Measurements from ENCODE around the gene ATP8B4.

Gene ATP8B4

GRCh38 chr15:49888323-49888693 lies 230.7 kb downstream of the ATP8B4 start:
- DNase-seq = no peak

GRCh38 chr15:49887659-49888322 lies 231.2 kb downstream of the ATP8B4 start:
- DNase-seq = no peak

- DNase-seq = no peak
Observed at GRCh38 chr15:49883121-49883520, 235.9 kb downstream of the ATP8B4 start.

- DNase-seq = no peak
Observed at GRCh38 chr15:49881866-49882265, 237.2 kb downstream of the ATP8B4 start.

- no peak for DNase-seq
Observed at GRCh38 chr15:49881433-49881832, 237.6 kb downstream of the ATP8B4 start.

- DNase-seq = no peak
Observed at GRCh38 chr15:49877873-49878521, 241.0 kb downstream of the ATP8B4 start.

GRCh38 chr15:49877117-49877872 lies 241.7 kb downstream of the ATP8B4 start:
- DNase-seq = no peak

GRCh38 chr15:49876401-49877038 lies 242.5 kb downstream of the ATP8B4 start:
- no peak for DNase-seq

GRCh38 chr15:49875392-49875791 lies 243.6 kb downstream of the ATP8B4 start:
- DNase-seq = no peak

GRCh38 chr15:49870472-49870871 lies 248.6 kb downstream of the ATP8B4 start:
- no peak for DNase-seq

- no peak for DNase-seq
Observed at GRCh38 chr15:49868348-49868747, 250.7 kb downstream of the ATP8B4 start.

GRCh38 chr15:49865925-49866757 lies 252.9 kb downstream of the ATP8B4 start:
- DNase-seq = no peak

GRCh38 chr15:49864251-49864650 lies 254.8 kb downstream of the ATP8B4 start:
- no peak for DNase-seq

- DNase-seq = no peak
Observed at GRCh38 chr15:49863431-49864224, 255.4 kb downstream of the ATP8B4 start.

- no peak for DNase-seq
Observed at GRCh38 chr15:49860101-49860500, 258.9 kb downstream of the ATP8B4 start.

- no peak for DNase-seq
Observed at GRCh38 chr15:49857496-49858475, 261.2 kb downstream of the ATP8B4 start.

- no peak for DNase-seq
Observed at GRCh38 chr15:49855917-49856637, 263.0 kb downstream of the ATP8B4 start.

GRCh38 chr15:49852756-49853155 lies 266.3 kb downstream of the ATP8B4 start:
- DNase-seq = no peak

- no peak for DNase-seq
Observed at GRCh38 chr15:49848807-49849206, 270.2 kb downstream of the ATP8B4 start.

GRCh38 chr15:49848282-49848724 lies 270.7 kb downstream of the ATP8B4 start:
- DNase-seq = no peak
